Astrocyte (in vitro differentiated cells and primary cell): Measurements from ENCODE around the gene PRDM12.

Experiments used
- EZH2 ChIP-seq: IDR thresholded peaks from 2 replicates; pipeline ENCODE4 v1.6.1; 2012; ENCODE audit warnings: mild to moderate bottlenecking, low read length, inconsistent platforms; ENCODE audit not compliant: insufficient read depth
- TF ChIP-seq, protein P1 (sequence below): IDR thresholded peaks from 2 replicates; pipeline ENCODE4 v1.5.1; 2011; ENCODE audit warnings: low read depth, mild to moderate bottlenecking, inconsistent platforms, low read length, moderate library complexity; ENCODE audit not compliant: insufficient read depth

DNA sequence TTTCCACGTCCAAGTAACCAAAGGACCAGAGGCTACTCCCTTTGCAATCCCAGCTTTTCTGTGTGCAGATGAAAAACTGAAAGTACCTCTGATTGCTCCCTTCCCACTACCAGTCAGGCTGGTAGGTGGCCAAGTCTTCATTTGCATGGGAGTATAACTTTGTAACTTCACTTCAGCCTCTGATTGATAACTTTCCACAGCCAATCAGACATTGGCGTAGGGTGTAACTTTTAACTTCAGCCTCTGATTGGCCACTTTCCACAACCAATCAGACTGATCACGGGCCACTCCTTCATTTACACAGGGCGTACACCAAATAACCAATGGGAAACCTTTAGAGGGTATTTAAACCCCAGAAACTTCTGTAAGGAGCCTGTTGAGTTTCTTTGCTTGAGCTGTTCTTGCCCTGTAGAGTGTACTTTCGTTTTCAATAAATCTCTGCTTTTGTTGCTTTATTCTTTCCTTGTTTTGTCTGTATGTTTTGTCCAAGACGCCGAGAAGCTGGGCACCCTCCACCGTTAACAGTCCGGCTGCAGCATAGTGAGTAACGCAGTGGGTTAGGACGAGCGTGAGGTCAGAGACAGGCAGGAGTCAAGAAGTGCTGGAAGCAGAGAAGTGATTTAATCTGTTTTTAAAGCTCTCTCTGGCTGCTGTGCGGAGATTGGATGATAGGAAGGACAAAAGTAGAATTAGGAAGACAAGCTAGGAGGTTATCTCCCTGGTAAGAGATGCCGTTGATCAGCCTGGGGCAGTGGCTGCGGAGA, 25.7 kb downstream of the PRDM12 start:
- TF ChIP-seq, protein P1, sequence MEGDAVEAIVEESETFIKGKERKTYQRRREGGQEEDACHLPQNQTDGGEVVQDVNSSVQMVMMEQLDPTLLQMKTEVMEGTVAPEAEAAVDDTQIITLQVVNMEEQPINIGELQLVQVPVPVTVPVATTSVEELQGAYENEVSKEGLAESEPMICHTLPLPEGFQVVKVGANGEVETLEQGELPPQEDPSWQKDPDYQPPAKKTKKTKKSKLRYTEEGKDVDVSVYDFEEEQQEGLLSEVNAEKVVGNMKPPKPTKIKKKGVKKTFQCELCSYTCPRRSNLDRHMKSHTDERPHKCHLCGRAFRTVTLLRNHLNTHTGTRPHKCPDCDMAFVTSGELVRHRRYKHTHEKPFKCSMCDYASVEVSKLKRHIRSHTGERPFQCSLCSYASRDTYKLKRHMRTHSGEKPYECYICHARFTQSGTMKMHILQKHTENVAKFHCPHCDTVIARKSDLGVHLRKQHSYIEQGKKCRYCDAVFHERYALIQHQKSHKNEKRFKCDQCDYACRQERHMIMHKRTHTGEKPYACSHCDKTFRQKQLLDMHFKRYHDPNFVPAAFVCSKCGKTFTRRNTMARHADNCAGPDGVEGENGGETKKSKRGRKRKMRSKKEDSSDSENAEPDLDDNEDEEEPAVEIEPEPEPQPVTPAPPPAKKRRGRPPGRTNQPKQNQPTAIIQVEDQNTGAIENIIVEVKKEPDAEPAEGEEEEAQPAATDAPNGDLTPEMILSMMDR, result no peak
- no peak for TF ChIP-seq EZH2
